Smooth muscle cell (in vitro differentiated cells): ENCODE results near the gene ATM. TPM values are rescaled to one million over a fixed set of nuclear protein-coding genes. Genes with fewer than 3 reads are reported as not detected.

Source experiments
- DNase-seq: peaks from one replicate; lab custom pipeline; 2025; ENCODE audit not compliant: unreplicated experiment; lab: John Stamatoyannopoulos, UW
- H2AFZ ChIP-seq: fragments of 200-600 bp; sonication (generic); 2 replicates; pipeline ENCODE4 v1.6.0; 2016; ENCODE audit warnings: antibody characterized with exemption, low read depth, mild to moderate bottlenecking
- H3F3A ChIP-seq: fragments of 200-600 bp; sonication (generic); 2 replicates; pipeline ENCODE4 v1.6.0; 2017; ENCODE audit warnings: antibody characterized with exemption, low read depth
- H3K27ac ChIP-seq: fragments of 200-600 bp; sonication (generic); 2 replicates; pipeline ENCODE4 v1.5.1; 2016; ENCODE audit warnings: low read depth, mild to moderate bottlenecking
- H3K27me3 ChIP-seq: fragments of 200-600 bp; sonication (generic); 2 replicates; pipeline ENCODE4 v1.6.1; 2016; ENCODE audit warnings: low read depth, mild to moderate bottlenecking
- H3K36me3 ChIP-seq: fragments of 200-600 bp; sonication (generic); 2 replicates; pipeline ENCODE4 v1.5.1; 2016; ENCODE audit warnings: low read depth
- H3K4me1 ChIP-seq: fragments of 200-600 bp; sonication (generic); 2 replicates; pipeline ENCODE4 v1.5.1; 2016; ENCODE audit warnings: low read depth
- H3K4me2 ChIP-seq: fragments of 200-600 bp; sonication (generic); 2 replicates; pipeline ENCODE4 v1.6.0; 2016; ENCODE audit warnings: mild to moderate bottlenecking
- H3K4me3 ChIP-seq: fragments of 200-600 bp; sonication (generic); 2 replicates; pipeline ENCODE4 v1.5.1; 2016; ENCODE audit warnings: mild to moderate bottlenecking
- H3K79me2 ChIP-seq: fragments of 200-600 bp; sonication (generic); 2 replicates; pipeline ENCODE4 v1.6.0; 2016; ENCODE audit warnings: low read depth, mild to moderate bottlenecking
- H3K9ac ChIP-seq: fragments of 200-600 bp; sonication (generic); 2 replicates; pipeline ENCODE4 v1.6.0; 2016; ENCODE audit warnings: low read depth
- H3K9me3 ChIP-seq: fragments of 200-600 bp; sonication (generic); replicated peaks from 2 replicates; pipeline ENCODE4 v1.5.1; 2016; ENCODE audit warnings: low read depth
- H4K20me1 ChIP-seq: fragments of 200-600 bp; sonication (generic); 2 replicates; pipeline ENCODE4 v1.6.0; 2016; ENCODE audit warnings: low read depth
- CTCF ChIP-seq: fragments of 200-600 bp; sonication (generic); IDR thresholded peaks from 2 replicates; pipeline ENCODE4 v1.5.1; 2017; ENCODE audit warnings: borderline replicate concordance, mild to moderate bottlenecking, antibody characterized with exemption; ENCODE audit not compliant: insufficient read depth, poor library complexity, severe bottlenecking
- WGBS: methylation state at CpG from one replicate; pipeline ENCODE4 v1.1.7; 2016; ENCODE audit warnings: low lambda C conversion rate; 5-methylcytosine and 5-hydroxymethylcytosine counted together
- polyA plus RNA-seq: library from polyadenylated mRNA; unstranded; fragments of >200 nt; fragmentation: Nextera tagmentation; extraction: Ambion mirVana; gene quantifications from 2 replicates; pipeline ENCODE4 v1.2.1, GENCODE V29; 2016
- total RNA-seq: library from RNA; depleted of rRNA; stranded (reverse); fragments of >200 nt; gene quantifications from 2 replicates; pipeline ENCODE4 v1.2.3, GENCODE V29; 2014

ATM gene
- total and polyA plus RNA-seq, 2 experiments from 2014 or later, result 7.6 to 64.6 TPM

- Histone ChIP-seq H3K9me3 (no peaks in the 10 kb centered on the region), H2AFZ (no peak overlapping the region), H3F3A (no peaks in the 10 kb centered on the region), H3K36me3 (no peaks in the 10 kb centered on the region), H4K20me1 (no peaks in the 10 kb centered on the region), H3K27me3 (no peaks in the 10 kb centered on the region), H3K9ac (no peak overlapping the region), H3K4me2 (no peak overlapping the region), H3K4me1 (no peaks in the 10 kb centered on the region), H3K4me3 (no peak overlapping the region), H3K27ac (no peak overlapping the region), H3K79me2 (no peaks in the 10 kb centered on the region)
- no peak for TF ChIP-seq CTCF
- DNase-seq, result no peak
- WGBS, result 91% methylated on average over 6 of the region's 6 CpGs
These were observed 175.6 kb downstream of the ATM start for GRCh38 chr11:108398439-108398838.

- Histone ChIP-seq H3K4me1 (no peaks in the 10 kb centered on the region), H3K4me3 (no peak overlapping the region), H3K27ac (no peak overlapping the region), H4K20me1 (no peaks in the 10 kb centered on the region), H3K27me3 (no peaks in the 10 kb centered on the region), H3F3A (no peaks in the 10 kb centered on the region), H3K9me3 (no peaks in the 10 kb centered on the region), H3K4me2 (no peak overlapping the region), H3K9ac (no peak overlapping the region), H2AFZ (no peak overlapping the region), H3K36me3 (no peaks in the 10 kb centered on the region), H3K79me2 (no peaks in the 10 kb centered on the region)
- no peak for DNase-seq
- no peak for TF ChIP-seq CTCF
- 82% methylated on average over 1 of the region's 1 CpG for WGBS
These were observed 179.4 kb downstream of the ATM start for GRCh38 chr11:108402241-108402640.

- H3K4me3 ChIP-seq, result no peak overlapping the region
- WGBS, result 84% methylated on average over 1 of the region's 1 CpG
These were observed 180.2 kb downstream of the ATM start for GRCh38 chr11:108403052-108403451.

More at GRCh38 chr11:108403052-108403451, 180.2 kb downstream of the ATM start:
- no peaks in the 10 kb centered on the region for H3K79me2 ChIP-seq
- no peak for TF ChIP-seq CTCF
- H3K9ac ChIP-seq, result no peak overlapping the region
- no peaks in the 10 kb centered on the region for H3K4me1 ChIP-seq
- H3K4me2 ChIP-seq, result no peak overlapping the region
- no peaks in the 10 kb centered on the region for H4K20me1 ChIP-seq
- H3K36me3 ChIP-seq, result no peaks in the 10 kb centered on the region
- no peak for DNase-seq
- H3K27ac ChIP-seq, result no peak overlapping the region
- no peaks in the 10 kb centered on the region for H3F3A ChIP-seq
- H3K27me3 ChIP-seq, result no peaks in the 10 kb centered on the region
- H3K9me3 ChIP-seq, result no peaks in the 10 kb centered on the region
- no peak overlapping the region for H2AFZ ChIP-seq
